CD4-positive, alpha-beta memory T cell (primary cell): ENCODE results near the gene SIK3. TPM values are rescaled to one million over a fixed set of nuclear protein-coding genes. Genes with fewer than 3 reads are reported as not detected.
"Not testable (repeated sequence)": the region's sequence is repeated elsewhere in the genome, so short reads cannot be mapped to it uniquely, and the experiment has no call there.

Experiments
- CTCF ChIA-PET: fragments of 350-600 bp; sonication (Branson Sonifier 250); formaldehyde crosslinking; loops from one replicate; lab custom pipeline; 2021; ENCODE audit warnings: inconsistent platforms; ENCODE audit not compliant: partially characterized antibody; lab: Charles Lee
- POLR2A ChIA-PET: fragments of 350-600 bp; sonication (Branson Sonifier 250); formaldehyde crosslinking; loops from one replicate; lab custom pipeline; 2021; ENCODE audit not compliant: partially characterized antibody; lab: Charles Lee
- DNase-seq, 5 donors: peaks; one replicate each; pipeline versions ENCODE4 v3.0.0 to v3.0.0-alpha.2; 2020 to 2022; ENCODE audit warnings: mixed read lengths in 1 of 5
- H3K27ac ChIP-seq: one replicate; pipeline ENCODE4 v1.7.0; 2013; ENCODE audit warnings: low read depth, low read length
- H3K27me3 ChIP-seq: 2 replicates; pipeline ENCODE4 v1.7.0; 2013; ENCODE audit warnings: mild to moderate bottlenecking, low read length, moderate library complexity; ENCODE audit not compliant: insufficient read depth
- H3K36me3 ChIP-seq: 2 replicates; pipeline ENCODE4 v1.7.0; 2013; ENCODE audit warnings: mild to moderate bottlenecking, low read length, moderate library complexity; ENCODE audit not compliant: insufficient read depth
- H3K4me1 ChIP-seq: 2 replicates; pipeline ENCODE4 v1.7.0; 2013; ENCODE audit warnings: mild to moderate bottlenecking, low read length, moderate library complexity; ENCODE audit not compliant: insufficient read depth
- H3K4me3 ChIP-seq, 2 donors: one replicate each; pipeline ENCODE4 v1.7.0; 2013; ENCODE audit warnings: low read length in 2 of 2, mild to moderate bottlenecking in 1 of 2
- H3K9me3 ChIP-seq, 2 donors: one replicate each; pipeline ENCODE4 v1.7.0; 2013; ENCODE audit warnings: low read length in 2 of 2, control low read depth in 1 of 2; ENCODE audit not compliant: control insufficient read depth in 1 of 2
- H3K27ac Mint-ChIP-seq, 7 donors: one replicate each; pipeline ENCODE4 v1.8.0; 2020 to 2021; ENCODE audit warnings: mixed read lengths in 7 of 7, mild to moderate bottlenecking in 6 of 7, inconsistent platforms in 3 of 7, moderate library complexity in 3 of 7
- H3K27me3 Mint-ChIP-seq, 2 donors: one replicate each; pipeline ENCODE4 v1.8.0; 2020 to 2021; ENCODE audit warnings: mixed read lengths in 2 of 2
- H3K36me3 Mint-ChIP-seq, 2 donors: one replicate each; pipeline ENCODE4 v1.8.0; 2020 to 2021; ENCODE audit warnings: mixed read lengths in 2 of 2, inconsistent platforms in 1 of 2, mild to moderate bottlenecking in 1 of 2
- H3K4me1 Mint-ChIP-seq, 4 donors: one replicate each; pipeline ENCODE4 v1.8.0; 2020 to 2021; ENCODE audit warnings: mixed read lengths in 4 of 4, mild to moderate bottlenecking in 1 of 4
- H3K4me3 Mint-ChIP-seq, 8 donors: one replicate each; pipeline ENCODE4 v1.8.0; 2020 to 2021; ENCODE audit warnings: mixed read lengths in 8 of 8, mild to moderate bottlenecking in 7 of 8, moderate library complexity in 6 of 8, inconsistent platforms in 3 of 8
- H3K9me3 Mint-ChIP-seq, 8 donors: one replicate each; pipeline ENCODE4 v1.8.0; 2020 to 2021; ENCODE audit warnings: mixed read lengths in 8 of 8, mild to moderate bottlenecking in 5 of 8, inconsistent platforms in 3 of 8, moderate library complexity in 1 of 8
- intact Hi-C: fragments of 100-400 bp; cut with micrococcal nuclease; formaldehyde crosslinking; loops from one replicate; pipeline ENCODE4 v1.15.1; 2023
- polyA plus RNA-seq, 2 donors: library from polyadenylated mRNA; unstranded; fragments of 300-500 nt; fragmentation: Illumina TruSeq; gene quantifications; one replicate each; pipeline ENCODE4 v1.2.3, GENCODE V29; 2021
- total RNA-seq, 2 experiments: library from RNA; stranded (reverse); gene quantifications; one replicate each; pipeline ENCODE4 v1.2.3, GENCODE V29; 2021

Gene SIK3
- total and polyA plus RNA-seq, 4 experiments from 2014 or later: 9.7 to 97.5 (median 62.5) TPM

DNA sequence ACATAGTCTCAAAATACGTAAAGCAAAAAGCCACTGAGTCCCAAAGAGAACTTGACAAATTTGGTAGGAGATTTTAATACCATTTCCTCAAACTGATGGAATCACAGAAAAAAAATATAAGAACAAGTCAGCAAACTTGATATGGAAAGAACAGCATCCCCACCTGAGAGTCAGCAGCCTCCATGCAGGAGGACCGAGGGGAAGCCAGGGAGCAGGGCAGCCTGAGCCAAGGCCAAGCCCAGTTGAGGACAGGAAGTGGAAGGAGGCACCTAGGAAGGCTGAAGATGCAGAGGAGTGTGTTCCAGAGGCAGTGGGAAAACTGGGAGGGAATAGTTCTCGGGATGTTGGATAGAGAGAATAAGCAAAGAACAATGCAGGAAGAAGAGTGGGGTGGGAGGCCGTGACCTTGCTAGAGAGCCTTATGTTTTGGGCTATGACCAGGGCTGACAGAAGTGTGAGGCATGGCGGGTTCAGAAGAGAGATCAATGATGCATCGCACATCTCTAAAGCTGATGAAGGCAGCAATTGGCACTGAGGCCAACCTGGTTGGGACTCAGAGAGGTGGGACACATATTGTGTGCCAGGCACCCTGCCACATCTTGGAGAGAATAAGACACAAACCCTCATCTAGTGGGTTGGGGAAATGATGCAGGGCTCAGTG, 290.5 kb downstream of the SIK3 start:
- POLR2A ChIA-PET: no interaction called here

GRCh38 chr11:116804001-116804400, 294.2 kb downstream of the SIK3 start:
- DNase-seq: no peak
- H3K4me1 ChIP-seq: no peaks in the 10 kb centered on the region
- no peak overlapping the region for H3K4me3 ChIP-seq
- Mint-ChIP-seq H3K36me3 (no peaks in the 10 kb centered on the region), H3K27me3 (peaks cover 5 to 6% of the 10 kb centered on the region in 2 donors), H3K4me1 (no peaks in the 10 kb centered on the region), H3K9me3 (no peaks in the 10 kb centered on the region), H3K27ac (no peak overlapping the region), H3K4me3 (no peak overlapping the region)
- CTCF ChIA-PET: interaction anchor here (0.8 kb wide), 1 partner anchor 14 kb away, joined by 3 read pairs; no protein-coding TSS in a partner anchor
- no peaks in the 10 kb centered on the region for H3K9me3 ChIP-seq
- no peaks in the 10 kb centered on the region for H3K36me3 ChIP-seq
- intact Hi-C loops: no loop called here
- POLR2A ChIA-PET: interaction anchor here (1.1 kb wide), 1 partner anchor 48 kb away, joined by 3 read pairs; no protein-coding TSS in a partner anchor
- H3K27me3 ChIP-seq: no peaks in the 10 kb centered on the region
- H3K27ac ChIP-seq: no peak overlapping the region

More for the DNA sequence above, 290.5 kb downstream of the SIK3 start:
- Histone ChIP-seq H3K27ac (no peak overlapping the region), H3K4me1 (no peaks in the 10 kb centered on the region), H3K27me3 (no peaks in the 10 kb centered on the region), H3K9me3 (no peaks in the 10 kb centered on the region), H3K36me3 (no peaks in the 10 kb centered on the region), H3K4me3 (no peak overlapping the region)
- H3K27me3 Mint-ChIP-seq: peaks cover 2% of the 10 kb centered on the region in 2 donors
- H3K4me3 Mint-ChIP-seq: no peak overlapping the region
- no peaks in the 10 kb centered on the region for H3K9me3 Mint-ChIP-seq
- DNase-seq: no peak
- peak overlapping the region in 1 of 7 donors; percentile 59 for H3K27ac Mint-ChIP-seq
- H3K4me1 Mint-ChIP-seq: no peaks in the 10 kb centered on the region
- intact Hi-C loops: no loop called here
- H3K36me3 Mint-ChIP-seq: no peaks in the 10 kb centered on the region
- CTCF ChIA-PET: no interaction called here

DNA sequence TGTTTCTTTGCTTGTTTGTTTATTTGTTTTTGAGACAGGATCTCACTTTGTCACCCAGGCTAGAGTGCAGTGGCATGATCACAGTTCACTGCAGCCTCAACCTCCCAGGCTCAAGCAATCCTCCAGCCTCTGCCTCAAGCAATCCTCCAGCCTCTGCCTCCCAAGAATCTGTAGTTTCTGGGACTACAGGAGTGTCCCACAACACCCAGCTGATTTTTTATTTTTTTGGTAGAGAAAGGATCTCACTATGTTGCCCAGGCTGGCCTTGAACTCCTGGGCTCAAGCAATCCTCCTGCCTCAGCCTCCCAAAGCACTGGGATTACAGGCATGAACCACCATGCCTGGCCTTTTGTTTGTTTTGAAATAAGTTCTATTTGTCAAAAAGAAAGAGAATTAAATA, 296.6 kb downstream of the SIK3 start:
- H3K9me3 Mint-ChIP-seq, H3K4me3 ChIP-seq, DNase-seq, H3K36me3 ChIP-seq, H3K9me3 ChIP-seq, POLR2A ChIA-PET, H3K27me3 Mint-ChIP-seq, H3K36me3 Mint-ChIP-seq, H3K4me1 ChIP-seq, H3K27ac Mint-ChIP-seq, H3K27ac ChIP-seq, H3K27me3 ChIP-seq, H3K4me3 Mint-ChIP-seq, intact Hi-C loops, H3K4me1 Mint-ChIP-seq: not testable (repeated sequence)
- CTCF ChIA-PET: interaction anchor here (1.3 kb wide), 1 partner anchor 34 kb away, joined by 4 read pairs; no protein-coding TSS in a partner anchor

GRCh38 chr11:116800610-116801009, 297.6 kb downstream of the SIK3 start:
- Histone ChIP-seq H3K4me3 (no peak overlapping the region), H3K27ac (no peak overlapping the region), H3K9me3 (no peaks in the 10 kb centered on the region), H3K27me3 (no peaks in the 10 kb centered on the region), H3K4me1 (no peaks in the 10 kb centered on the region), H3K36me3 (no peaks in the 10 kb centered on the region)
- Mint-ChIP-seq H3K27ac (no peak overlapping the region), H3K27me3 (peaks cover 6 to 10% of the 10 kb centered on the region in 2 donors), H3K4me1 (no peaks in the 10 kb centered on the region), H3K9me3 (no peaks in the 10 kb centered on the region), H3K4me3 (no peak overlapping the region), H3K36me3 (no peaks in the 10 kb centered on the region)
- POLR2A ChIA-PET: no interaction called here
- CTCF ChIA-PET: interaction anchor here (0.8 to 1.3 kb wide), 2 partner anchors 9 to 35 kb away, joined by 4 to 5 read pairs; partner anchors contain the start of gene APOA5
- intact Hi-C loops: no loop called here
- DNase-seq: no peak

DNA sequence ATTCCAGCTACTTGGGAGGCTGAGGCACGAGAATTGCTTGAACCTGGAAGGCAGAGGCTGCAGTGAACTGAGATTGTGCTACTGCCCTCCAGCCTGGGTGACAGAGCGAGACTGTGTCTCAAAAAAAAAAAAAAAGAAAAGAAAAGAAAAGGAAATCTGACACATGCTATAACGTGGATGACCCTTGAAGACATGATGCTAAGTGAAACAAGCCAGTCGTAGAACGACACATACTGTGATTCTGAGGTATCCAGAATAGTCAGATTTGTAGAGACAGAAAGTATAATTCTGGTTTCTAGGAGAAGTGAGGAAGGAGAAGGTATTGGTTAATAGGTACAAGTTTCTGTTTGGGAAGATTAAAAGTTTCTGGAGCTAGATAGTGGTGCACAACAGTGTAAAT, 299.9 kb downstream of the SIK3 start:
- H3K27me3 Mint-ChIP-seq: peaks cover 6 to 13% of the 10 kb centered on the region in 2 donors
- intact Hi-C loops: no loop called here
- H3K4me3 Mint-ChIP-seq: no peak overlapping the region
- CTCF ChIA-PET: interaction anchor here (0.9 to 1.4 kb wide), 5 partner anchors 8 to 834 kb away, joined by 3 to 4 read pairs (median 3); no protein-coding TSS in a partner anchor
- Histone ChIP-seq H3K4me3 (no peak overlapping the region), H3K27me3 (no peaks in the 10 kb centered on the region), H3K36me3 (no peaks in the 10 kb centered on the region), H3K4me1 (no peaks in the 10 kb centered on the region), H3K9me3 (no peaks in the 10 kb centered on the region), H3K27ac (no peak overlapping the region)
- DNase-seq: no peak
- H3K9me3 Mint-ChIP-seq: no peaks in the 10 kb centered on the region
- no peaks in the 10 kb centered on the region for H3K4me1 Mint-ChIP-seq
- POLR2A ChIA-PET: no interaction called here
- no peaks in the 10 kb centered on the region for H3K36me3 Mint-ChIP-seq
- no peak overlapping the region for H3K27ac Mint-ChIP-seq

DNA sequence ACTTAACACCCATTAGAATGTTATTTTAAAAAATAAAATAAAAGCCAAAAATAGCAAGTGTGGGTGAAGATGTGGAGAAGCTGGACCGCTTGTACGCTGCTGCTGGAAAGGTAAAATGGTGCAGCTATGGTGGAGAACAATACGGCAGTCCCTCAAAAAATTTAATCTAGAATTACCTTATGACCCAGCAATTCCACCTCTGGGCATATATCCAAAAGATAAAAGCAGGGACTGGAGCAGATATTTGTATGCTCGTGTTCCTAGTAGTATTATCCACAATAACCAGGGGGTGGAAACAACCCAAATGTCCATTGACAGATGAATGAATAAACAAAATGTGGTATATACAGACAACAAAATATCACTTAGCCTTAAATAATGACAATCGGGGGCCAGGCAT, 300.4 kb downstream of the SIK3 start:
- DNase-seq: no peak
- Mint-ChIP-seq H3K4me3 (no peak overlapping the region), H3K27ac (no peak overlapping the region), H3K36me3 (no peaks in the 10 kb centered on the region), H3K9me3 (no peaks in the 10 kb centered on the region), H3K27me3 (peaks cover 6 to 13% of the 10 kb centered on the region in 2 donors), H3K4me1 (peaks cover 0 to 3% (median 0%) of the 10 kb centered on the region in 4 donors)
- Histone ChIP-seq H3K27ac (no peak overlapping the region), H3K36me3 (no peaks in the 10 kb centered on the region), H3K4me1 (no peaks in the 10 kb centered on the region), H3K9me3 (no peaks in the 10 kb centered on the region), H3K27me3 (no peaks in the 10 kb centered on the region), H3K4me3 (no peak overlapping the region)
- intact Hi-C loops: no loop called here
- ChIA-PET CTCF (interaction anchor here (1.1 kb wide), 1 partner anchor 308 kb away, joined by 4 read pairs; no protein-coding TSS in a partner anchor), POLR2A (interaction anchor here (1.0 kb wide), 1 partner anchor 10 kb away, joined by 3 read pairs; the partner anchor contains the start of gene ZPR1)

- no peak for DNase-seq
- POLR2A ChIA-PET: no interaction called here
- no peak overlapping the region for H3K27ac ChIP-seq
- intact Hi-C loops: no loop called here
- no peaks in the 10 kb centered on the region for H3K36me3 ChIP-seq
- no peak overlapping the region for H3K4me3 Mint-ChIP-seq
- CTCF ChIA-PET: interaction anchor here (11.4 to 12.8 kb wide), 2 partner anchors 40 to 310 kb away, joined by 189 to 212 read pairs; partner anchors contain the start of gene APOA1
- no peaks in the 10 kb centered on the region for H3K9me3 ChIP-seq
- H3K27me3 Mint-ChIP-seq: peaks cover 4 to 13% of the 10 kb centered on the region in 2 donors
- peaks cover 2% of the 10 kb centered on the region for H3K4me1 ChIP-seq
- H3K9me3 Mint-ChIP-seq: no peaks in the 10 kb centered on the region
- no peaks in the 10 kb centered on the region for H3K36me3 Mint-ChIP-seq
- no peak overlapping the region for H3K4me3 ChIP-seq
- peaks cover 0 to 3% (median 1%) of the 10 kb centered on the region in 4 donors for H3K4me1 Mint-ChIP-seq
- no peaks in the 10 kb centered on the region for H3K27me3 ChIP-seq
- no peak overlapping the region for H3K27ac Mint-ChIP-seq
Measured at GRCh38 chr11:116796548-116796947, 301.7 kb downstream of the SIK3 start.
